Stomach smooth muscle (tissue), 2 donors: Measurements from ENCODE around the gene CDH1.

Experiments used
- H3K27ac ChIP-seq: one replicate; pipeline ENCODE4 v1.7.0; 2013; ENCODE audit warnings: mild to moderate bottlenecking, low read length, inconsistent platforms
- H3K27me3 ChIP-seq, 2 donors: one replicate each; pipeline ENCODE4 v1.7.0; 2013; ENCODE audit warnings: low read length in 2 of 2; ENCODE audit not compliant: insufficient read depth in 2 of 2, control insufficient read depth in 1 of 2
- H3K36me3 ChIP-seq, 2 donors: one replicate each; pipeline ENCODE4 v1.7.0; 2013; ENCODE audit warnings: low read length in 2 of 2; ENCODE audit not compliant: control insufficient read depth in 2 of 2, insufficient read depth in 2 of 2
- H3K4me1 ChIP-seq: one replicate; pipeline ENCODE4 v1.7.0; 2013; ENCODE audit warnings: low read length; ENCODE audit not compliant: control insufficient read depth, insufficient read depth
- H3K4me3 ChIP-seq, 2 donors: one replicate each; pipeline ENCODE4 v1.7.0; 2013; ENCODE audit warnings: low read length in 2 of 2
- H3K9ac ChIP-seq, 2 donors: one replicate each; pipeline ENCODE4 v1.7.0; 2013; ENCODE audit warnings: low read length in 2 of 2, mild to moderate bottlenecking in 1 of 2
- H3K9me3 ChIP-seq, 2 donors: one replicate each; pipeline ENCODE4 v1.7.0; 2013; ENCODE audit warnings: low read length in 2 of 2; ENCODE audit not compliant: control insufficient read depth in 2 of 2
- donor health status: healthy.
- donor health status: Pancreatic carcinoma.

CDH1 gene

DNA sequence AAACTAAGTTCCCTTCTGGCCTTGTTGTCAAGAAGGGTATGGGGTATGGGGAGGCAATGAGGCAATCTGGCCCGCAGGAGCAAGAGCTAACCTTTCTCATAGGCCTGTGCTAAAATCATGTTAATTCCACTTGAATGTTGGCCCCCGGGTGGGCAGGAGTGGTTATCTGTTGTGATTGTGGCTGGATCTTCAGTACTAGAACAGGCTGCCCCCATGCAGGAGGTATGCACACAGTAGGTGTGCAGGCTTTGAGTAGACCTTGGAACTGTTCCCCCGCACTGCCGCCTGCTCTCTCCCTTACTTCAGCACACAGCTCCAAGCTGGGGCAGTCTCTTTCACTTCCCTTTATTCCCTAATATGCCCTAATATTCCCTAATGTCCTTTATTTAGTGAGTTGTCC, 53.9 kb downstream of the CDH1 start:
- H3K4me3 ChIP-seq, result no peak overlapping the region
- no peaks in the 10 kb centered on the region for H3K27me3 ChIP-seq
- H3K9me3 ChIP-seq, result no peaks in the 10 kb centered on the region
- H3K36me3 ChIP-seq, result no peaks in the 10 kb centered on the region
- H3K27ac ChIP-seq, result no peak overlapping the region
- H3K9ac ChIP-seq, result no peak overlapping the region
- H3K4me1 ChIP-seq, result peaks cover 10% of the 10 kb centered on the region

DNA sequence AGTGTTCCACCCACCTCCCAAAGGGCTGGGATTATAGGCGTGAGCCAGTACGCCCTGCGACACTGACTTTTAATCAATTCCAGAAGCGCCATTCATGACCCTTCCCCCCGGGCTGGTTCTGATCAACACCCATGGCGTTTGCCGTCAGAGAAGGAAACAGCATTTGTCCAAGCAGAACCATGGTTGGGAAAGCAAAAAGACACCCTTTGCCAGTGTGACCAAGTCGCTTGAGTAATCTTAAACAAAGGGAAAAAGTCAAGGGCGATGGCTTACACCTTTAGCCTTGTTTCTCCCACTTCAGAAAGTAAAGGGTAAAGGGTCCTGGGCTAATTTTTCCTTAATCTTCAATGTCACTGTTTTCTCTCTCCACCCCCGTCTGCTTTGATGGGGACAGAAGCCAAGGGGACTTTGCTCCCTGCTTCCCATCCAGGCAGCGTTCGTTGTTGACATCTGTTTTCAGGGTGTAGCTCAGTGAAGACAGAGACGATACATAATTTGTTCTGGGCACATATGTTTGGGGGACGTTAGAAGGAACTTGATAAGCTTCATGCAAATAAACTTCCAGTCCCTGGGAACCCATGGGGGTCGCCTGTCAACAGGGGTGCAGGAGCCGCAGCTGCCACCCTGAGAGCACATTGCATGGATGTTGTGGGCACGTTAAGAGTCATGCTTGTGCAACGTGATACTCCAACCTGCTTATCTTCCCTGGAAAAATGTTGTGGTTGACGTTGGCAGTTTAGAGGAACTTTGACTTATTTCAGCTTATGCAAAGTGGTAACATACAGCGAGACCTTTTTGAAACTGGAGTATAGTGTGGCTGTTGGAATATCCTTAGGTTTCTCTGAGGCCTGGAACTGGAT, 55.6 kb downstream of the CDH1 start:
- Histone ChIP-seq H3K9ac (no peak overlapping the region), H3K27ac (no peak overlapping the region), H3K9me3 (no peaks in the 10 kb centered on the region)

DNA sequence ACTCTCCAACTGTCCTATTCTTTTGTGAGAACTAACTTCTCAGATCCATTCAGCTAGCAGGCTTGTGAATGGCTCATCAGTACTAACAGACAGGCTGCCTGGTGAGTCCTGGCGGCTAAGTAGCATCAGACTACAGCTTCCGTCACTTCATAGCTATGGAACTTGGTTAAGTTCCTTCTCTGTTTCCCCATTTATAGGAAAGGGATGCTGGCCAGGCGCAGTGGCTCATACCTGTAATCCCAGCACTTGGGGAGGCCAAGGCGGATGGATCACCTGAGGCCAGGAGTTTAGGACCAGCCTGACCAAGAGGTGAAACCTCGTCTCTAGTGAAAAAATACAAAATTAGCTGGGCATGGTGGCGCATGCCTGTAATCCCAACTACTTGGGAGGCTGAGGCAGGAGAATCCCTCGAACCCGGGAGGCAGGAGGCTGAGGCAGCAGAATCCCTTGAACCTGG, 56.3 kb downstream of the CDH1 start:
- Histone ChIP-seq H3K4me3 (no peak overlapping the region), H3K9ac (no peak overlapping the region), H3K27ac (no peak overlapping the region)

More for the DNA sequence above, 55.6 kb downstream of the CDH1 start:
- Histone ChIP-seq H3K27me3 (no peaks in the 10 kb centered on the region), H3K4me1 (no peaks in the 10 kb centered on the region), H3K36me3 (no peaks in the 10 kb centered on the region), H3K4me3 (no peak overlapping the region)

DNA sequence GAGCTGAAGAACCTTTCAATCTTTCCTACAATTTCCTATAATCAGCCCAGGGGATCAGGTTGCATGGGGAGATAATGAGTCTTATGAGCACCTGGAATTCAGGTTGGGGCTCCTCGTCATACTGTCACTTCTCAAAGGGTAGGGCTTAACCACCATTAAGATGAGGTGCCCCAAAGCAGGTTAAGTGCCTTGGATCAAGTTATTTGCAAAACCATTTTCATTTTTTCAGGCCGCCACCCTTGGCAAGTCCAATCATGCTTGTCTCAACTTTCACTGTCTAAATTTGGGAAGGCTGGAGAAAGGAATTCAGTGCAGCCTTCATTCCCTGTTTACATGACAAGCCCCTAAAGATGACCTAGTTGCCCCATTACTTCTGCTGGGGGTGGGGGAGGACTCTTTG, 61.3 kb downstream of the CDH1 start:
- no peak overlapping the region for H3K27ac ChIP-seq
- H3K4me1 ChIP-seq, result no peaks in the 10 kb centered on the region
- no peak overlapping the region for H3K9ac ChIP-seq
- H3K9me3 ChIP-seq, result no peaks in the 10 kb centered on the region
- H3K36me3 ChIP-seq, result no peaks in the 10 kb centered on the region
- no peaks in the 10 kb centered on the region for H3K27me3 ChIP-seq
- no peak overlapping the region for H3K4me3 ChIP-seq

More for the DNA sequence above, 56.3 kb downstream of the CDH1 start:
- H3K27me3 ChIP-seq, result no peaks in the 10 kb centered on the region
- H3K36me3 ChIP-seq, result no peaks in the 10 kb centered on the region
- no peaks in the 10 kb centered on the region for H3K4me1 ChIP-seq
- H3K9me3 ChIP-seq, result no peaks in the 10 kb centered on the region

DNA sequence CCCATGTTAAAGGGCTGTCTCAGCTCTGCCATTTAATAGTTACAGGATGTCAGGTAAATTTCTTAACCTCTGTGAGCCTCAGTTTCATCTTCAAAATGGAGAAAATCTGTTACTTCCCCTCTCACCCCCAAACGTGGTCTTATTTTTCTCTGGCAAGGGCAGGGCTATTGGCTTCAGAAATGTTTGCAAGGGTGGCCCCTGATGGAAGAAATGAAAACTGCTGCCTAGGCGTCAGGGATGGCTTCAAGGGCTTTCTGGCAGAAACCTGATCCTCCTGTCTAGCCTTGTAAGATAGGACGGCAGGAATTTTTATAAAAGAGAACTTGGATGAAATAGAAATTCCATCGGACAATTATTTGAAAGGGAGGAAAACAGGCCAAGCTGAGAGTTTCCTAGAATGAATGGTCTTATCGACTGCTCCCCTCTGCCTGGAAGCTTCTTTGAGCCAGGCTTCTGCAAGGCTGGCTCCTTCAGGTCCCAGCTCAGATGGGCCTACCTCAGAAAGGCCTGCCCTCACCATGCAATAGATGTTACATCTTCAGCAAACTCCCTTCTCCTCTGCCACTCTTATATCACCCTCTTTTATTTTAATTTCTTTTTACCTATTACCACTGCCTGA, 63.3 kb downstream of the CDH1 start:
- H3K27me3 ChIP-seq, result no peaks in the 10 kb centered on the region

DNA sequence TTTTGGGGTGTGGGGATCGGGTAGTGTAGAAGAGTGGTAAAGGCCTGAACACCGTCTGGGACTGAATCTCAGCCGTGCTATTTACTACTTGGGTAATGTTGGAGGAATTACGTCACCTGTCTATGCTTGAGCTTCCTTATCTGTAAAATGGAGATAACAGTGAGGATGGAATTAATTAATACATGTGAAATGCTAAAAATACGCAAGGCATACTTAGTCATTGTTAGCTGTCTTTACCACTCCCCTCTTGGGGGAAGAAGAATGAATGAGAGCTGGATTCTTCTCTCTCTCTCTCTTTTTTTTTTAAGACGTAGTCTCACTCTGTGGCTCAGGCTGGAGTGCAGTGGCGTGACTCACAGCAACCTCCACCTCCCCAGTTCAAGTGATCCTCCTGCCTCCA, 65.1 kb downstream of the CDH1 start:
- Histone ChIP-seq H3K9me3 (no peaks in the 10 kb centered on the region), H3K27ac (no peak overlapping the region), H3K4me3 (no peak overlapping the region), H3K27me3 (no peaks in the 10 kb centered on the region), H3K36me3 (no peaks in the 10 kb centered on the region), H3K4me1 (no peaks in the 10 kb centered on the region), H3K9ac (no peak overlapping the region)

More for the DNA sequence above, 63.3 kb downstream of the CDH1 start:
- H3K27ac ChIP-seq, result no peak overlapping the region
- H3K9me3 ChIP-seq, result no peaks in the 10 kb centered on the region
- H3K9ac ChIP-seq, result no peak overlapping the region
- no peaks in the 10 kb centered on the region for H3K36me3 ChIP-seq
- no peaks in the 10 kb centered on the region for H3K4me1 ChIP-seq
- no peak overlapping the region for H3K4me3 ChIP-seq

DNA sequence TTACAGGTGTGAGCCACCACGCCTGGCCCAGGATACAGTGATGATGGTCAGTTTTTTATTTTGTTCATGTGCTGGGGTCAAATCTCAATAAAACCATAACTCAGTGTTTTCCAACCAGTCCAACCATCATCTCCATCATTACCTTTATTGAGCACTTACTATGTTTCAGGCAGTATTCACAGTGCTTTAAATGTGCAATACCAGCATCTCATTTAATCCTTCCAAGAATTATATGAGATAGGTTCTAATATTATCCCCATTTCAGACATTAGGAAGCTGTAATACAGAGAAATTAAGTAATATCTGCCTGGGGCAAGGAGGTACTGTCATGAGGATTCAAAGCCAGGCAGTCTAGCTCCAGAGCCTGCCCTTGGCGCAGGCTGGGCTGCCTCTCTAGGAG, 69.3 kb downstream of the CDH1 start:
- no peak overlapping the region for H3K4me3 ChIP-seq
- no peak overlapping the region for H3K9ac ChIP-seq
- H3K36me3 ChIP-seq, result no peaks in the 10 kb centered on the region
- no peaks in the 10 kb centered on the region for H3K9me3 ChIP-seq
- peaks cover 0 to 2% of the 10 kb centered on the region in 2 donors for H3K27me3 ChIP-seq
- no peaks in the 10 kb centered on the region for H3K4me1 ChIP-seq
- no peak overlapping the region for H3K27ac ChIP-seq

DNA sequence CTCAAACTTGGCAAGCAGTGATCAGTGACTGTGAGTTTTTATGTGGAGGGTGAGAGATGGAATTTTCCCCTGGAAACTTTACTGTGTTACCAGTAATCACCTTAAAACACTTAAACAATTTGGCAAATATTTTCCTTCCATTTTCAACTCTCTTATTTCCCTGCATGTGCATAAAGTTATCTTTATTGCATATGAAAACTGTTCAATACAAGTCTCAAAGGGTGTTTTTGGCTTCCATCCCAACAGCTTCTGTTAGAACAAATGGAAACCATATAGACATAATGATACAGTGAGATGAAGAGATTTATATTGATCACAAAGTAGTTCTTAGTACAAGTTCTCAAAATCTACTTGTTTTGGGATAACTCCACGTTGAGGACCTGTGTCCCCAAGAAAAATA, 69.9 kb downstream of the CDH1 start:
- Histone ChIP-seq H3K9me3 (no peaks in the 10 kb centered on the region), H3K27ac (no peak overlapping the region), H3K27me3 (peaks cover 0 to 2% of the 10 kb centered on the region in 2 donors), H3K36me3 (no peaks in the 10 kb centered on the region), H3K4me1 (no peaks in the 10 kb centered on the region), H3K9ac (no peak overlapping the region), H3K4me3 (no peak overlapping the region)

DNA sequence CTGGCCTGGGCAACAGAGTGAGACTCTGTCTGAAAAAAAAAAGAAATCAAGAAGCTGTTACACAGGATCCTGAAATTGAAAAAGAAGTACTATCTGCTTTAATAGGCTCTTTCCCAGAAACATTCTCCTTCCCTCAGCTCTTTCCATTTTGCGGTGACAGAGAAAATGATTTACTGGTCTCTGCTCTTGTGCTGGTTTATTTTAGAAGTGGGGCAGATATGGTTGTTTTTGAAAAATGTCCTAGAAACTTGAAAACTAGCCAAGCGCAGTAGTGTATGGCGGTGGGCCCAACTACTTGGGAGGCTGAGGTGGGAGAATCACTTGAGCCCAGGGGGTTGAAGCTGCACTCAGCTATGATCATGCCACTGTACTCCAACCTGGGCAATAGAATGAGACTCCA, 77.4 kb downstream of the CDH1 start:
- Histone ChIP-seq H3K27me3 (peaks cover 0 to 2% of the 10 kb centered on the region in 2 donors), H3K9ac (no peak overlapping the region), H3K9me3 (no peaks in the 10 kb centered on the region), H3K27ac (no peak overlapping the region), H3K4me1 (no peaks in the 10 kb centered on the region), H3K36me3 (no peaks in the 10 kb centered on the region), H3K4me3 (no peak overlapping the region)

DNA sequence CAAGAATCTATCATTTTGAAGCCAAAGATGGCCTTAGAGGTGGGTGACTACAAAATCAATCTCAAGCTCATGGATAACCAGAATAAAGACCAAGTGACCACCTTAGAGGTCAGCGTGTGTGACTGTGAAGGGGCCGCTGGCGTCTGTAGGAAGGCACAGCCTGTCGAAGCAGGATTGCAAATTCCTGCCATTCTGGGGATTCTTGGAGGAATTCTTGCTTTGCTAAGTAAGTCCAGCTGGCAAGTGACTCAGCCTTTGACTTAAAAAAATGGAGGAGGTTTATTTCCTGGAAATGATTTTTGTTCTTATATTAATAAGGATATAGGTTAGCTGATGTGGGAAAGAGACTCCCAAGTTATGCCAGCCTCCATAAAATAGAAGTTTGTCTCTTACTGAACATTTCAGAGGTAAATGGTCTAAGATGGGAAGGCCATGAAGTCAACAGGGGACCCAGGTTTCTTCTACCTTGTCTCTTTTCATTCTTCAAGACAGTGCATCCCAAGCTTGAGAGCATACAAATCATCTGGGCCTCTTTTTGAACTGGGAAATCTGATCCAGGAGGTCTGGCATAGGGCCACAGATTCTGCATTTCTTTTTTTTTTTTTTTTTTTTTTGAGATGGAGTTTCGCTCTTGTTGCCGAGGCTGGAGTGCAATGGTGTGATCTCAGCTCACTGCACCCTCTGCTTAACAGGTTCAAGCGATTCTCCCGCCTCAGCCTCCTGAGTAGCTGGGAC, 86.5 kb downstream of the CDH1 start:
- no peaks in the 10 kb centered on the region for H3K36me3 ChIP-seq
- H3K27ac ChIP-seq, result no peak overlapping the region
- no peak overlapping the region for H3K4me3 ChIP-seq
- no peaks in the 10 kb centered on the region for H3K4me1 ChIP-seq
- H3K27me3 ChIP-seq, result peaks cover 0 to 3% of the 10 kb centered on the region in 2 donors
- peaks cover 0 to 3% of the 10 kb centered on the region in 2 donors for H3K9me3 ChIP-seq
- H3K9ac ChIP-seq, result no peak overlapping the region
